Measurements from ENCODE around the gene SELENOV. TPM values are rescaled to one million over a fixed set of nuclear protein-coding genes. Genes with fewer than 3 reads are reported as not detected.

SELENOV gene
- total RNA-seq, 4 donors from 2014 or later, result 2.5 to 4.4 (median 3.3) TPM

DNA sequence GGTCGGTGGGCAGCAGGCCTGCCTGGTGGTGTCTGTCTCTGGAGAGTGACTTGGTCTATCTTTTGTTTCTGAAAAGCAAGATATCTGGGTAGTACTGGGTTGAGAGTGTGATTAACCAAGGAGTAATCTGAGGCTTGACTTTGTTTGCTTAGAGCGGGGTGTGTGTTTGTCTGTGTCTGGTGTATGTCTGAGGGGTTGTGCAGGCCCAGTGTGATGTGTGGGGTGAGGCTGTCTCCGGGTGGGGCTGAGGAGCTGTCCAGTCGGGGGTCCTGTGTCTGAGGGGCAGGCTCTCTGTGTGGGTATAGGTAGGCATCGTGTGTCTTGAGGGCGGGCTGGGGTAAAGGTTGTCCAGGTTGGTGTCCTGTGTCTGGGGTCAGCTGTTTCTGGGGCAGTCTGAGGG lies 45.4 kb upstream of the SELENOV start:
- peaks cover 94 to 100% of the 10 kb centered on the region in 2 donors for H3K36me3 ChIP-seq
- TF ChIP-seq POLR2A (IDR thresholded peaks at IDR 0.05), result no peak
- TF ChIP-seq, protein P1, sequence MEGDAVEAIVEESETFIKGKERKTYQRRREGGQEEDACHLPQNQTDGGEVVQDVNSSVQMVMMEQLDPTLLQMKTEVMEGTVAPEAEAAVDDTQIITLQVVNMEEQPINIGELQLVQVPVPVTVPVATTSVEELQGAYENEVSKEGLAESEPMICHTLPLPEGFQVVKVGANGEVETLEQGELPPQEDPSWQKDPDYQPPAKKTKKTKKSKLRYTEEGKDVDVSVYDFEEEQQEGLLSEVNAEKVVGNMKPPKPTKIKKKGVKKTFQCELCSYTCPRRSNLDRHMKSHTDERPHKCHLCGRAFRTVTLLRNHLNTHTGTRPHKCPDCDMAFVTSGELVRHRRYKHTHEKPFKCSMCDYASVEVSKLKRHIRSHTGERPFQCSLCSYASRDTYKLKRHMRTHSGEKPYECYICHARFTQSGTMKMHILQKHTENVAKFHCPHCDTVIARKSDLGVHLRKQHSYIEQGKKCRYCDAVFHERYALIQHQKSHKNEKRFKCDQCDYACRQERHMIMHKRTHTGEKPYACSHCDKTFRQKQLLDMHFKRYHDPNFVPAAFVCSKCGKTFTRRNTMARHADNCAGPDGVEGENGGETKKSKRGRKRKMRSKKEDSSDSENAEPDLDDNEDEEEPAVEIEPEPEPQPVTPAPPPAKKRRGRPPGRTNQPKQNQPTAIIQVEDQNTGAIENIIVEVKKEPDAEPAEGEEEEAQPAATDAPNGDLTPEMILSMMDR (IDR thresholded peaks at IDR 0.05), result no peak
- no peak overlapping the region for H3K4me3 ChIP-seq (replicated peaks in 1 of 3)
- H3K27ac ChIP-seq, result no peak overlapping the region
- WGBS, 2 donors, result 90 to 91% methylated on average over 6 of the region's 6 CpGs
- no peaks in the 10 kb centered on the region for H3K4me1 ChIP-seq
- no peak for DNase-seq
- intact Hi-C loops (cut with DNase I), result no loop called here
- H3K9me3 ChIP-seq, result no peaks in the 10 kb centered on the region
- no peaks in the 10 kb centered on the region for H3K27me3 ChIP-seq

DNA sequence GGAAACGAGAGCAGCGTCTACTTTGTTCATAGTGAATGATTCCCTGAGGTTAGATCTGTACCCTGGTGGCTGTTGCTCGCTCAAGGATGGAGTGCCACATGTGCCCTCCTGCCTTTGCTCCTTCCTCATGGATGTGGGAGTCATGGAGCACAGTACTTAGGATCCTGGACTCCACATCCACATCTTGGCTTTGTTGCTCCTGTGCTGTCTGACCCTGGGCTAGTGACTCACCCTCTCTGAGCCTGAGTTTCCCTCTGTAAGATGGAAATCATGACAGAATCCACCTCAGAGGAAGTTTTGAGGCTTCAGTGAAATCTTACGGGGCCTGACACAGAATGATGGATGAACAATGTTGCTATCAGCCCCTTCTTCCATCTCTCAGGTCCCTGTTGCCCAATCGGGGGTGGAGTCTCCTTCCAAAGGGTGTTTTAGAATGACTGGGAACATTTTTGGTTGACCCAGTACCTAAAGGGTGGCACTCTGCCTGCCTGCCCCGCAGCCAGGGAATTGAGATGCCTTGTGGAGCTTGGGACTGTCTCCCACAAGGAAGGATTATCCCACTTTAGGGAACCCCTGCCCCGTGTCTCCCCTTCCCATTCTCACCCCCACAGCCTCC lies 44.1 kb upstream of the SELENOV start:
- no peaks in the 10 kb centered on the region for H3K27me3 ChIP-seq
- 90 to 95% methylated on average over 5 to 7 of the region's 7 CpGs for WGBS, 2 donors
- no peak overlapping the region for H3K4me3 ChIP-seq (replicated peaks in 1 of 3)
- TF ChIP-seq, protein P1 (IDR thresholded peaks at IDR 0.05), result no peak
- no peak for TF ChIP-seq POLR2A (IDR thresholded peaks at IDR 0.05)
- intact Hi-C loops (cut with DNase I), result no loop called here
- H3K9me3 ChIP-seq, result no peaks in the 10 kb centered on the region
- H3K36me3 ChIP-seq, result peaks cover 87 to 94% of the 10 kb centered on the region in 2 donors
- no peak overlapping the region for H3K27ac ChIP-seq
- no peak for DNase-seq
- no peaks in the 10 kb centered on the region for H3K4me1 ChIP-seq

- peaks cover 83 to 86% of the 10 kb centered on the region in 2 donors for H3K36me3 ChIP-seq
- H3K4me3 ChIP-seq (replicated peaks in 1 of 3), result no peak overlapping the region
- no peak for DNase-seq
- no peak overlapping the region for H3K27ac ChIP-seq
- no peaks in the 10 kb centered on the region for H3K27me3 ChIP-seq
- no peaks in the 10 kb centered on the region for H3K9me3 ChIP-seq
- no peaks in the 10 kb centered on the region for H3K4me1 ChIP-seq
- intact Hi-C loops (cut with DNase I), result loop anchor here (2.0 kb wide), 1 partner anchor 61 kb away; the partner anchor contains the start of gene EID2B
- WGBS, 2 donors, result 89 to 95% methylated on average over 8 of the region's 8 CpGs
- TF ChIP-seq POLR2A (IDR thresholded peaks at IDR 0.05), result no peak
- TF ChIP-seq, protein P1 (IDR thresholded peaks at IDR 0.05), result no peak
These were observed 43.0 kb upstream of the SELENOV start for GRCh38 chr19:39471756-39472536.

DNA sequence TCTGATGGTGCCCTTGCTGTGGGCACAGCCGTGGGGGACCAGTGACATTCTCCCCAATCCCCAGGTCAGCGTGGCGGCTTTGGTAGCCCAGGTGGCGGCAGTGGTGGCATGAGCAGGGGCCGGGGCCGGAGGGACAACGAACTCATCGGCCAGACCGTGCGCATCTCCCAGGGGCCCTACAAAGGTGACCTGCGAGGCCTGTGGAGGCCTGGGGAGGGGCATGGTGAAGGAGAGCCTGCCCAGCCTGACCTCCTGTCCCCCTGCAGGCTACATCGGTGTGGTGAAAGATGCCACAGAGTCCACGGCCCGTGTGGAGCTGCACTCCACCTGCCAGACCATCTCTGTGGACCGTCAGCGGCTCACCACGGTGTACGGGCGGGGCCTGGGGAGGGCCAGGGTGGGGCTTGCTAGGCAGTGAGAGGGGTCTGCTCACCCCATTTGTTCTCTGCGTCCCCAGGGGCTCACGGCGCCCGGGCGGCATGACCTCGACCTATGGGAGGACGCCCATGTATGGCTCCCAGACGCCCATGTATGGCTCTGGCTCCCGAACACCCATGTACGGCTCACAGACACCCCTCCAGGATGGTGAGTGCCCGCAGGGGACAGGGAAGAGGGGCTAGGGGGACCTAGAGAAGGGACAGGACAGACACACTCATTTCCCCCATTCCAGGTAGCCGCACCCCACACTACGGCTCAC lies 42.0 kb upstream of the SELENOV start:
- TF ChIP-seq, protein P1 (IDR thresholded peaks at IDR 0.05), result no peak
- TF ChIP-seq POLR2A (IDR thresholded peaks at IDR 0.05), result no peak
- no peak overlapping the region for H3K27ac ChIP-seq
- WGBS, 2 donors, result 92 to 94% methylated on average over 24 to 26 of the region's 32 CpGs
- intact Hi-C loops (cut with DNase I), result loop anchor here (2.0 kb wide), 1 partner anchor 60 kb away; the partner anchor contains the start of gene EID2B
- no peaks in the 10 kb centered on the region for H3K27me3 ChIP-seq
- H3K4me1 ChIP-seq, result no peaks in the 10 kb centered on the region
- no peak for DNase-seq
- no peaks in the 10 kb centered on the region for H3K9me3 ChIP-seq
- H3K36me3 ChIP-seq, result peaks cover 74 to 77% of the 10 kb centered on the region in 2 donors
- no peak overlapping the region for H3K4me3 ChIP-seq (replicated peaks in 1 of 3)

Data from thyroid gland (tissue), 4 donors.